Ectodermal cell (in vitro differentiated cells): ENCODE data around the gene RAPGEF4.

Source experiments
- H3K27ac ChIP-seq: 2 replicates; pipeline ENCODE4 v1.7.0; 2013; ENCODE audit warnings: mild to moderate bottlenecking, low read depth, low read length; ENCODE audit not compliant: insufficient read depth, poor library complexity, severe bottlenecking
- H3K27me3 ChIP-seq: 2 replicates; pipeline ENCODE4 v1.7.0; 2013; ENCODE audit warnings: mild to moderate bottlenecking, low read length; ENCODE audit not compliant: insufficient read depth, control insufficient read depth, poor library complexity, severe bottlenecking
- H3K36me3 ChIP-seq: one replicate; pipeline ENCODE4 v1.7.0; 2013; ENCODE audit warnings: low read length; ENCODE audit not compliant: control insufficient read depth, insufficient read depth
- H3K4me1 ChIP-seq: one replicate; pipeline ENCODE4 v1.7.0; 2013; ENCODE audit warnings: low read length; ENCODE audit not compliant: control insufficient read depth, insufficient read depth
- H3K4me3 ChIP-seq: 2 replicates; pipeline ENCODE4 v1.7.0; 2013; ENCODE audit warnings: low read depth, low read length, control low read depth; ENCODE audit not compliant: insufficient read depth
- H3K9me3 ChIP-seq: 2 replicates; pipeline ENCODE4 v1.7.0; 2013; ENCODE audit warnings: mild to moderate bottlenecking, low read length, moderate library complexity; ENCODE audit not compliant: control insufficient read depth
- WGBS, 2 experiments: methylation state at CpG; one replicate each; pipeline ENCODE4 v1.1.7; 2013; ENCODE audit warnings: missing lambda C conversion rate in 2 of 2; 5-methylcytosine and 5-hydroxymethylcytosine counted together

The RAPGEF4 gene

DNA sequence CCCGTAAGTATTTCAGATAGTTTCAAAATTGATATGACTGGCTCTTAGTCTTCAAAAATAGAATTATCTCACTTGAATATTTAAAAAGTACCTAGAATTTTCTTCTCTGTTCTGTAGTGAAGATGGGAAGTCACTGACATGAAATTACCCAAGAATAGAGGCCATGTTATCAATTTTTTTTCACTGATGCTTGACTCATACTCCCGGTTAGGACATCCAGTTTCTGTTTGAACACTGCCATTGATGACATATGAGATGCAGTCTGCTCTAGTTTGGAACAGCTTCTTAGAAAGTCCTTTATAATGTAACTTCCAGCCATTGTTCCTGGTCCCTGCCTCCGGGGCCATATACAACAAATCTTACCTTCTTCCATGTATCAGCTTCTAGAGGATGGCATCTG is 366.0 kb downstream of the RAPGEF4 start:
- H3K4me3 ChIP-seq = no peak overlapping the region
- no peaks in the 10 kb centered on the region for H3K36me3 ChIP-seq
- H3K27me3 ChIP-seq = no peaks in the 10 kb centered on the region
- no peak overlapping the region for H3K27ac ChIP-seq
- H3K9me3 ChIP-seq = no peaks in the 10 kb centered on the region
- WGBS, 2 experiments = 88 to 96% methylated on average over 2 to 3 of the region's 3 CpGs
- no peaks in the 10 kb centered on the region for H3K4me1 ChIP-seq
